22Rv1 (cell line): ENCODE data around the gene SH3TC2.

Source experiments
- CTCF ChIP-seq: fragments of 450-650 bp; IDR thresholded peaks from 2 replicates; pipeline ENCODE4 v1.5.1; 2017; ENCODE audit warnings: mild to moderate bottlenecking
- ZFX ChIP-seq: fragments of 450-650 bp; IDR thresholded peaks from 2 replicates; pipeline ENCODE4 v1.6.1; 2017; ENCODE audit warnings: antibody characterized with exemption, borderline replicate concordance

DNA sequence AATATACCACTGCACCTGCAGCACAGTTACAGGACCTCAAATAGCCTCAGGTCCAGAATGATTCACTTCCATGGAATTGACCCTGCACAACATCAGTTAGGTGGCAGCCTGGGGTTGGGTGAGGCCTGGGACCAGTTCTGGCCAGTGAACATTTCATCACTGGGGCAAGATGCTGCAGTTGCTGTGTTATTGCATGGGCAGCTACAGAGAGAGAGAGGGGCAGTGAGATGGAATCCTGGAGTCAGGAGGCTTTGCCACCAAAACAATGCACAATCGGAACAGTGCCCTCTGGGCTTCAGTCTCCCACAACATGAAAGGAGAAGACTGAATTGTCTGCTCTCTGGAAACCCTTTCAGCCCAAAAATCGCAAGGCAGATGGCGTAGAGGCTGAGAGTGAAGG is 51.8 kb downstream of the SH3TC2 start:
- TF ChIP-seq CTCF (no peak), ZFX (no peak)
